GM23338 (cell line): Measurements from ENCODE around the gene BAK1. TPM values are rescaled to one million over a fixed set of nuclear protein-coding genes. Genes with fewer than 3 reads are reported as not detected.

Experiments used
- ATAC-seq: fragments of 200-7000 bp; cut with Tn5 transposase; 3 replicates; pipeline ENCODE4 v1.9.1; 2020
- DNase-seq: peaks from one replicate; pipeline ENCODE4 v3.0.0-alpha.2; 2015; ENCODE audit warnings: low spot score
- H2AFZ ChIP-seq: fragments of 200-600 bp; sonication (generic); 2 replicates; pipeline ENCODE4 v1.8.0; 2016; ENCODE audit warnings: antibody characterized with exemption, mild to moderate bottlenecking, moderate library complexity
- H3F3A ChIP-seq: fragments of 200-600 bp; sonication (generic); replicated peaks from 2 replicates; pipeline ENCODE4 v1.8.0; 2017; ENCODE audit warnings: antibody characterized with exemption, mixed run types, low read depth
- H3K27ac ChIP-seq: fragments of 200-600 bp; sonication (generic); 2 replicates; pipeline ENCODE4 v1.6.1; 2016; ENCODE audit warnings: low read depth
- H3K27me3 ChIP-seq: fragments of 200-600 bp; sonication (generic); 2 replicates; pipeline ENCODE4 v1.8.0; 2016; ENCODE audit warnings: mild to moderate bottlenecking, mixed run types, moderate library complexity; ENCODE audit not compliant: insufficient read depth
- H3K36me3 ChIP-seq: fragments of 200-600 bp; sonication (generic); 2 replicates; pipeline ENCODE4 v1.8.0; 2016; ENCODE audit warnings: mild to moderate bottlenecking; ENCODE audit not compliant: insufficient read depth
- H3K4me1 ChIP-seq: fragments of 200-600 bp; sonication (generic); 2 replicates; pipeline ENCODE4 v1.8.0; 2016; ENCODE audit warnings: mild to moderate bottlenecking, moderate library complexity; ENCODE audit not compliant: insufficient read depth
- H3K4me2 ChIP-seq: fragments of 200-600 bp; sonication (generic); 2 replicates; pipeline ENCODE4 v1.7.1; 2017; ENCODE audit warnings: mixed run types
- H3K4me3 ChIP-seq: fragments of 200-600 bp; sonication (generic); 2 replicates; pipeline ENCODE4 v1.6.1; 2016; ENCODE audit warnings: mixed run types
- H3K79me2 ChIP-seq: fragments of 200-600 bp; sonication (generic); replicated peaks from 2 replicates; pipeline ENCODE4 v1.8.0; 2017; ENCODE audit warnings: mild to moderate bottlenecking; ENCODE audit not compliant: insufficient read depth
- H3K9me2 ChIP-seq: fragments of 200-600 bp; sonication (generic); 2 replicates; pipeline ENCODE4 v1.8.0; 2017; ENCODE audit not compliant: insufficient read depth
- H4K20me1 ChIP-seq: fragments of 200-600 bp; sonication (generic); replicated peaks from 2 replicates; pipeline ENCODE4 v1.8.0; 2017; ENCODE audit warnings: mild to moderate bottlenecking; ENCODE audit not compliant: insufficient read depth
- H3K27ac Mint-ChIP-seq: 2 replicates; pipeline ENCODE4 v1.8.0; 2020; ENCODE audit warnings: inconsistent platforms, mild to moderate bottlenecking, moderate library complexity, mixed read lengths
- H3K27me3 Mint-ChIP-seq: 3 replicates; pipeline ENCODE4 v1.8.0; 2022; ENCODE audit warnings: low read depth, mild to moderate bottlenecking, moderate library complexity, mixed read lengths, inconsistent platforms; ENCODE audit not compliant: insufficient read depth, poor library complexity
- H3K36me3 Mint-ChIP-seq: 3 replicates; pipeline ENCODE4 v1.8.0; 2021; ENCODE audit warnings: low read depth, mild to moderate bottlenecking, inconsistent platforms, moderate library complexity, mixed read lengths
- H3K4me1 Mint-ChIP-seq: 3 replicates; pipeline ENCODE4 v1.8.0; 2020; ENCODE audit warnings: mild to moderate bottlenecking, inconsistent platforms, mixed read lengths
- H3K4me3 Mint-ChIP-seq: 3 replicates; pipeline ENCODE4 v1.8.0; 2021; ENCODE audit warnings: moderate library complexity, mild to moderate bottlenecking, inconsistent platforms, mixed read lengths
- H3K9me3 Mint-ChIP-seq: 3 replicates; pipeline ENCODE4 v1.8.0; 2020; ENCODE audit warnings: moderate library complexity, mild to moderate bottlenecking, inconsistent platforms, mixed read lengths
- EZH2 ChIP-seq: fragments of 200-600 bp; sonication (generic); IDR thresholded peaks from one replicate; pipeline ENCODE4 v1.8.0; 2017; ENCODE audit warnings: antibody characterized with exemption, mild to moderate bottlenecking, low read depth; ENCODE audit not compliant: unreplicated experiment
- EZH2phosphoT487 ChIP-seq: fragments of 200-600 bp; sonication (generic); IDR thresholded peaks from one replicate; pipeline ENCODE4 v1.8.1; 2018; ENCODE audit warnings: antibody characterized with exemption; ENCODE audit not compliant: unreplicated experiment
- JUNB ChIP-seq: IDR thresholded peaks from one replicate; pipeline ENCODE4 v1.6.1; 2016; ENCODE audit warnings: antibody characterized with exemption; ENCODE audit not compliant: unreplicated experiment
- NANOG ChIP-seq: IDR thresholded peaks from 2 replicates; pipeline ENCODE4 v1.6.1; 2016; ENCODE audit warnings: antibody characterized with exemption, borderline replicate concordance
- STAT1 ChIP-seq: IDR thresholded peaks from one replicate; pipeline ENCODE4 v1.6.1; 2016; ENCODE audit warnings: antibody characterized with exemption; ENCODE audit not compliant: unreplicated experiment
- polyA plus RNA-seq: library from polyadenylated mRNA; unstranded; fragments of >200 nt; fragmentation: Nextera tagmentation; extraction: Ambion mirVana; gene quantifications from 2 replicates; pipeline ENCODE4 v1.2.1, GENCODE V29; 2016
- total RNA-seq: library from RNA; depleted of rRNA; stranded (reverse); fragments of >200 nt; shearing (Covaris generic); gene quantifications from 2 replicates; pipeline ENCODE4 v1.2.3, GENCODE V29; 2014
- TF ChIP-seq, protein P1 (sequence below), 2 experiments: fragments of 200-600 bp in 1 of 2; sonication (generic) in 1 of 2; conservative IDR thresholded peaks; 2 replicates each; pipeline versions ENCODE4 v1.5.1 to v1.6.1; 2016 to 2017; ENCODE audit warnings: antibody characterized with exemption in 2 of 2, low read depth in 2 of 2, mild to moderate bottlenecking in 2 of 2, moderate library complexity in 1 of 2
- TF ChIP-seq, protein P2 (sequence below): fragments of 250-450 bp; sonication (Bioruptor Pico); IDR thresholded peaks from 2 replicates; pipeline ENCODE4 v1.5.0; 2020; ENCODE audit warnings: mild to moderate bottlenecking, moderate library complexity

The BAK1 gene
- total and polyA plus RNA-seq, 2 experiments from 2014 or later, result 22.2 to 45.0 TPM

DNA sequence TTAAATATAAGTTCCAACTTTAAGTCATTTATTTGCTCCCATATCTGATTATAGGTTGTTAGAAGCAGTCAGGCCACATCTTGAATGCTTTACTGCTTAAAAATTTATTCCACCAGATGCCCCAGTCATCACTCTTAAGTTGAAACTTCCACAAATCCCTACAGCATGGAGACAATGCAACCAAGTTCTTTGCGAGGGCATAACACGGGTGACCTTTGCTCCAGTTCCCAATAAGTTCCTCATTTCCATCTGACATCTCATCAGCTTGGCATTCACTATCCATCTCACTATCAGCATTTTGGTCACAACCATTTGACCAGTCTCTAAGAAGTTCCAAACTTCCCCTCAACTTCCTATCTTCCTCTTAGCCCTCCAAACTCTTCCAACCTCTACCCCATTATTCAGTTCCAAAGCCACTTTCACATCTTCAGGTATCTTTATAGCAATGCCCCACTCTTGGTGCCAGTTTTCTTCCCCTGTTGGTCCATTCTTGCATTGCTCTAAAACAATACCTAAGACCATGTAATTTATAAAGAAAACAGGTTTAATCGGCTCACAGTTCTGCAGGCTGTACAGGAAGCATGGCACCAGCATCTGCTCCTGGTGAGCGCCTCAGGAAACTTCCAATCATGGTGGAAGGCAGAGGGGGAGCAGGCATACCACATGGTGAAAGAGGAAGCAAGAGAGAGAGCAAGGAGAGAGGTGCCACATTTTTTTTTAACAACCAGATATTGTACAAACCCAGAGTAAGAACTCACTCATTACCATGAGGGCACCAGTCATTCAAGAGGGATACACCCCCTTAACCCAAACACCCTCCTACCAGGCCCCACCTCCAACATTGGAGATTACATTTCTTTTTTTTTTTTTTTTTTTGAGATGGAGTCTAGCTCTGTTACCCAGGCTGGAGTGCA, 25.1 kb upstream of the BAK1 start:
- Mint-ChIP-seq H3K4me1 (peaks cover 30% of the 10 kb centered on the region), H3K4me3 (no peak overlapping the region), H3K27ac (no peak overlapping the region), H3K27me3 (peaks cover 16% of the 10 kb centered on the region), H3K36me3 (peaks cover 8% of the 10 kb centered on the region; the same call in 1 of the 3 replicates), H3K9me3 (peaks cover 8% of the 10 kb centered on the region; the same call in 2 of the 3 replicates)
- no peak overlapping the region for H2AFZ ChIP-seq
- H3K4me3 ChIP-seq, result no peak overlapping the region
- H3K9me2 ChIP-seq, result no peaks in the 10 kb centered on the region
- no peaks in the 10 kb centered on the region for H3F3A ChIP-seq
- H3K4me2 ChIP-seq, result no peak overlapping the region
- peaks cover 14% of the 10 kb centered on the region; the same call in 1 of the 2 replicates for H3K4me1 ChIP-seq
- no peaks in the 10 kb centered on the region for H3K36me3 ChIP-seq
- no peaks in the 10 kb centered on the region for H3K27me3 ChIP-seq
- TF ChIP-seq, protein P1, sequence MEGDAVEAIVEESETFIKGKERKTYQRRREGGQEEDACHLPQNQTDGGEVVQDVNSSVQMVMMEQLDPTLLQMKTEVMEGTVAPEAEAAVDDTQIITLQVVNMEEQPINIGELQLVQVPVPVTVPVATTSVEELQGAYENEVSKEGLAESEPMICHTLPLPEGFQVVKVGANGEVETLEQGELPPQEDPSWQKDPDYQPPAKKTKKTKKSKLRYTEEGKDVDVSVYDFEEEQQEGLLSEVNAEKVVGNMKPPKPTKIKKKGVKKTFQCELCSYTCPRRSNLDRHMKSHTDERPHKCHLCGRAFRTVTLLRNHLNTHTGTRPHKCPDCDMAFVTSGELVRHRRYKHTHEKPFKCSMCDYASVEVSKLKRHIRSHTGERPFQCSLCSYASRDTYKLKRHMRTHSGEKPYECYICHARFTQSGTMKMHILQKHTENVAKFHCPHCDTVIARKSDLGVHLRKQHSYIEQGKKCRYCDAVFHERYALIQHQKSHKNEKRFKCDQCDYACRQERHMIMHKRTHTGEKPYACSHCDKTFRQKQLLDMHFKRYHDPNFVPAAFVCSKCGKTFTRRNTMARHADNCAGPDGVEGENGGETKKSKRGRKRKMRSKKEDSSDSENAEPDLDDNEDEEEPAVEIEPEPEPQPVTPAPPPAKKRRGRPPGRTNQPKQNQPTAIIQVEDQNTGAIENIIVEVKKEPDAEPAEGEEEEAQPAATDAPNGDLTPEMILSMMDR (conservative IDR thresholded peaks at IDR 0.05; ENCODE audit: low read depth in 2 of 2), result no peak
- TF ChIP-seq STAT1 (no peak), EZH2phosphoT487 (no peak)
- ATAC-seq (no peak), DNase-seq (no peak)
- H3K27ac ChIP-seq, result no peak overlapping the region
- H3K79me2 ChIP-seq, result no peaks in the 10 kb centered on the region
- no peaks in the 10 kb centered on the region for H4K20me1 ChIP-seq

DNA sequence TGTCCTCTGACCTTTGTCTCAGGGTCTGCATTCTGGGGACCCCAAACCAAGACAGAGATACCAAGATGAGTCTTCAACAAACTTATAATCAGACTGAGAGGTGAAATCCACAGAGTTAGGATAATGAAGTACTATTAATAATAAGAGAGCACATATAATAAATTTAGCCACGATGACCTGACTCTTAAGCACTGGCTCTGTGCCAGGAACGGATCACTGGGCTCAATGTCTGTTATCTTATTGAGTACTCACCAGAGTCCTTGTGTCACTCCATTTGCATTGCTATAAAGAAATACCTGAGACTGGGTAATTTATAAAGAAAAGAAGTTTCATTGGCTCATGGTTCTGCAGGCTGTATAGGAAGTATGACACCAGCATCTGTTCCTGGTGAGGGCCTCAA, 22.1 kb upstream of the BAK1 start:
- Histone ChIP-seq H3K27me3 (no peaks in the 10 kb centered on the region), H3K27ac (no peak overlapping the region), H3K9me2 (no peaks in the 10 kb centered on the region), H3F3A (no peaks in the 10 kb centered on the region), H4K20me1 (no peaks in the 10 kb centered on the region), H3K4me2 (no peak overlapping the region), H3K4me1 (peaks cover 3% of the 10 kb centered on the region; the same call in 1 of the 2 replicates), H2AFZ (no peak overlapping the region), H3K79me2 (no peaks in the 10 kb centered on the region), H3K4me3 (no peak overlapping the region), H3K36me3 (no peaks in the 10 kb centered on the region)
- ATAC-seq, result no peak
- Mint-ChIP-seq H3K27me3 (peaks cover 12% of the 10 kb centered on the region), H3K9me3 (peaks cover 8% of the 10 kb centered on the region; the same call in 2 of the 3 replicates), H3K27ac (no peak overlapping the region), H3K4me3 (no peak overlapping the region), H3K36me3 (peaks cover 8% of the 10 kb centered on the region; the same call in 1 of the 3 replicates), H3K4me1 (peaks cover 8% of the 10 kb centered on the region)
- TF ChIP-seq JUNB, result no peak
- DNase-seq, result no peak

DNA sequence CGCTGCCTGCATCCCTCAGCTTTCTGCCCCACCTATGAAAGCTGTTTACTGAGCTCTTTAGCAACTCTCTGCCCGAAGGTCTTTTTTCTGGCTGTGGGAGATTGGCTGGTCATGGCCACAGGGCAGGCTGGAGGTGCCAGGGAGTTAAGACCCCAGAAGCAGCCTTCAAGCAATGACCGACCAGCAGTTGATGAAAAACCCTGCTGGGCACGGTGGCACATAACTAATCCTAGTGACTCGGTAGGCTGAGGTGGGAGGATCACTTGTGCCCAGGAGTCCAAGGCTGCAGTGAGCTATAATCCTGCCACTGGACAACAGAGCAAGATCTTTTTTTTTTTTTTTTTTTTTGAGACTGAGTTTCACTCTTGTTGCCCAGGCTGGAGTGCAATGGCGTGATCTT, 20.7 kb upstream of the BAK1 start:
- H3F3A ChIP-seq, result no peaks in the 10 kb centered on the region
- no peak overlapping the region for H3K27ac ChIP-seq
- no peaks in the 10 kb centered on the region for H3K36me3 ChIP-seq
- H2AFZ ChIP-seq, result no peak overlapping the region
- DNase-seq (no peak), ATAC-seq (no peak)
- no peak overlapping the region for H3K27ac Mint-ChIP-seq
- peaks cover 8% of the 10 kb centered on the region; the same call in 1 of the 3 replicates for H3K36me3 Mint-ChIP-seq
- H3K79me2 ChIP-seq, result no peaks in the 10 kb centered on the region
- no peak overlapping the region for H3K4me2 ChIP-seq
- no peaks in the 10 kb centered on the region for H3K4me1 Mint-ChIP-seq
- H3K27me3 Mint-ChIP-seq, result peaks cover 7% of the 10 kb centered on the region
- no peak overlapping the region for H3K4me3 Mint-ChIP-seq
- no peaks in the 10 kb centered on the region for H4K20me1 ChIP-seq
- H3K4me1 ChIP-seq, result no peaks in the 10 kb centered on the region
- peaks cover 8% of the 10 kb centered on the region; the same call in 1 of the 3 replicates for H3K9me3 Mint-ChIP-seq
- H3K9me2 ChIP-seq, result no peaks in the 10 kb centered on the region
- H3K4me3 ChIP-seq, result no peak overlapping the region
- no peaks in the 10 kb centered on the region for H3K27me3 ChIP-seq
- TF ChIP-seq, protein P2, sequence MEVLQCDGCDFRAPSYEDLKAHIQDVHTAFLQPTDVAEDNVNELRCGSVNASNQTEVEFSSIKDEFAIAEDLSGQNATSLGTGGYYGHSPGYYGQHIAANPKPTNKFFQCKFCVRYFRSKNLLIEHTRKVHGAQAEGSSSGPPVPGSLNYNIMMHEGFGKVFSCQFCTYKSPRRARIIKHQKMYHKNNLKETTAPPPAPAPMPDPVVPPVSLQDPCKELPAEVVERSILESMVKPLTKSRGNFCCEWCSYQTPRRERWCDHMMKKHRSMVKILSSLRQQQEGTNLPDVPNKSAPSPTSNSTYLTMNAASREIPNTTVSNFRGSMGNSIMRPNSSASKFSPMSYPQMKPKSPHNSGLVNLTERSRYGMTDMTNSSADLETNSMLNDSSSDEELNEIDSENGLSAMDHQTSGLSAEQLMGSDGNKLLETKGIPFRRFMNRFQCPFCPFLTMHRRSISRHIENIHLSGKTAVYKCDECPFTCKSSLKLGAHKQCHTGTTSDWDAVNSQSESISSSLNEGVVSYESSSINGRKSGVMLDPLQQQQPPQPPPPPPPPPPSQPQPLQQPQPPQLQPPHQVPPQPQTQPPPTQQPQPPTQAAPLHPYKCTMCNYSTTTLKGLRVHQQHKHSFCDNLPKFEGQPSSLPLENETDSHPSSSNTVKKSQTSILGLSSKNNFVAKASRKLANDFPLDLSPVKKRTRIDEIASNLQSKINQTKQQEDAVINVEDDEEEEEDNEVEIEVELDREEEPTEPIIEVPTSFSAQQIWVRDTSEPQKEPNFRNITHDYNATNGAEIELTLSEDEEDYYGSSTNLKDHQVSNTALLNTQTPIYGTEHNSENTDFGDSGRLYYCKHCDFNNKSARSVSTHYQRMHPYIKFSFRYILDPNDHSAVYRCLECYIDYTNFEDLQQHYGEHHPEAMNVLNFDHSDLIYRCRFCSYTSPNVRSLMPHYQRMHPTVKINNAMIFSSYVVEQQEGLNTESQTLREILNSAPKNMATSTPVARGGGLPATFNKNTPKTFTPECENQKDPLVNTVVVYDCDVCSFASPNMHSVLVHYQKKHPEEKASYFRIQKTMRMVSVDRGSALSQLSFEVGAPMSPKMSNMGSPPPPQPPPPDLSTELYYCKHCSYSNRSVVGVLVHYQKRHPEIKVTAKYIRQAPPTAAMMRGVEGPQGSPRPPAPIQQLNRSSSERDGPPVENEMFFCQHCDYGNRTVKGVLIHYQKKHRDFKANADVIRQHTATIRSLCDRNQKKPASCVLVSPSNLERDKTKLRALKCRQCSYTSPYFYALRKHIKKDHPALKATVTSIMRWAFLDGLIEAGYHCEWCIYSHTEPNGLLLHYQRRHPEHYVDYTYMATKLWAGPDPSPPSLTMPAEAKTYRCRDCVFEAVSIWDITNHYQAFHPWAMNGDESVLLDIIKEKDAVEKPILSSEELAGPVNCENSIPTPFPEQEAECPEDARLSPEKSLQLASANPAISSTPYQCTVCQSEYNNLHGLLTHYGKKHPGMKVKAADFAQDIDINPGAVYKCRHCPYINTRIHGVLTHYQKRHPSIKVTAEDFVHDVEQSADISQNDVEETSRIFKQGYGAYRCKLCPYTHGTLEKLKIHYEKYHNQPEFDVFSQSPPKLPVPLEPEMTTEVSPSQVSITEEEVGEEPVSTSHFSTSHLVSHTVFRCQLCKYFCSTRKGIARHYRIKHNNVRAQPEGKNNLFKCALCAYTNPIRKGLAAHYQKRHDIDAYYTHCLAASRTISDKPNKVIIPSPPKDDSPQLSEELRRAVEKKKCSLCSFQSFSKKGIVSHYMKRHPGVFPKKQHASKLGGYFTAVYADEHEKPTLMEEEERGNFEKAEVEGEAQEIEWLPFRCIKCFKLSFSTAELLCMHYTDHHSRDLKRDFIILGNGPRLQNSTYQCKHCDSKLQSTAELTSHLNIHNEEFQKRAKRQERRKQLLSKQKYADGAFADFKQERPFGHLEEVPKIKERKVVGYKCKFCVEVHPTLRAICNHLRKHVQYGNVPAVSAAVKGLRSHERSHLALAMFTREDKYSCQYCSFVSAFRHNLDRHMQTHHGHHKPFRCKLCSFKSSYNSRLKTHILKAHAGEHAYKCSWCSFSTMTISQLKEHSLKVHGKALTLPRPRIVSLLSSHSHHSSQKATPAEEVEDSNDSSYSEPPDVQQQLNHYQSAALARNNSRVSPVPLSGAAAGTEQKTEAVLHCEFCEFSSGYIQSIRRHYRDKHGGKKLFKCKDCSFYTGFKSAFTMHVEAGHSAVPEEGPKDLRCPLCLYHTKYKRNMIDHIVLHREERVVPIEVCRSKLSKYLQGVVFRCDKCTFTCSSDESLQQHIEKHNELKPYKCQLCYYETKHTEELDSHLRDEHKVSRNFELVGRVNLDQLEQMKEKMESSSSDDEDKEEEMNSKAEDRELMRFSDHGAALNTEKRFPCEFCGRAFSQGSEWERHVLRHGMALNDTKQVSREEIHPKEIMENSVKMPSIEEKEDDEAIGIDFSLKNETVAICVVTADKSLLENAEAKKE, result no peak
- no peak for TF ChIP-seq NANOG
- TF ChIP-seq EZH2phosphoT487, result no peak
- TF ChIP-seq EZH2, result no peak
